GM18498 (cell line): Measurements from ENCODE around the gene TMEM218.
"Not testable (repeated sequence)": the region's sequence is repeated elsewhere in the genome, so short reads cannot be mapped to it uniquely, and the experiment has no call there.

Experiments
- ATAC-seq: cut with Tn5 transposase; IDR thresholded peaks from one replicate; pipeline ENCODE4 v1.9.1; 2021; ENCODE audit warnings: mild to moderate bottlenecking, moderate library complexity; ENCODE audit not compliant: unreplicated experiment

Gene TMEM218

DNA sequence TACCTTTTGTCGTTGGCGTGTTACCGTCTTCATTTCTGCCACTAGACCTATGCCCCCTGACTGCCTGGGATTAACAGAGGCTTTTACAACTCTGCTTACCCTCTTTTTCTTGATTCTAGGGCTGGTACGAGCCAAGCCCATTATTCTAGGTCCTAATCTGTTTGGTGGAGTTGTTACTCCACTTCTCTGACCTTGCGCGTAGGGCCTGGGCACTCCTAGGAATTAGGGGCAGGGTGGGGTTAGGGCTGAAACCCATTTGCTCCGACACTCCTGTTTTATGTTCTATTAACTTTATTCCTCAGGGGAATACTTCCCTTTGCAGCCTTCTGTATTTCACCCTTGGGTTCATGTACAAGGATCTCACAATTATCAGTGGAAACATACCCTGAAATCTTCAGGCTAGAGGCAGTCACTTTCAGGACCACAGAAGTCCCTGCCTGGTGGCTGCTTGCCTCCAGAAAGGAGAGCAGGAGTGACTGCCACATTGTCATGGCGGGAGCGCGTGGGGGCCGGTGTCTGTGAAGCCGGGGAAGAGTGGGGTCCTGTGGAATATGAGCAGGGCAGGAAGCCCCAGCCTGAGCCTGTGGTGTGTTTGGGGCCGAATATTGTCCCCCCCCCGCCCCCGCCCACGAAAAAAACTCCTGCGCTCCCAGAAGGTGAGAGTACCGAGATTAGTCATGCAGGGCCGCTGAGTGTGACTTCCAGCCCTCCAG is 49.1 kb downstream of the TMEM218 start:
- ATAC-seq = peak; percentile 3

DNA sequence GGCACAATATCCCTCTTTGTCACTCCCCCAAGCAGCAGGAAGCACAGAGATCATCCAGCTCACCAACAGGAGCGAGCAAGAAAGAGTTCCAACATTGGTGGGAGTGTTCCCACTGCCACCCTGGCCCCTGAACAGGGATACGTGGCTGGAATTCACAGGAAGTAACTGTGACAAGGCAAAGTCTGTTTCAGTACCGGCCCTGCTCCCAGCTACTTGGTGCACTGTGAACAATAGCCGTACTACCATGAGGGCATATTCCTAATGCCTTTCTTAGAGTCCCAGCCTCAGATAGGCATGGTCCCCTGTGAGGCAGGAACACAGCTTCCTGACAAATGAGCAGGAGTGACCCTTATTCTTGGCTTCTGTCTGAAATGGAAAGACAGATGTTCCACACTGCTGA is 50.1 kb downstream of the TMEM218 start:
- ATAC-seq = no peak

DNA sequence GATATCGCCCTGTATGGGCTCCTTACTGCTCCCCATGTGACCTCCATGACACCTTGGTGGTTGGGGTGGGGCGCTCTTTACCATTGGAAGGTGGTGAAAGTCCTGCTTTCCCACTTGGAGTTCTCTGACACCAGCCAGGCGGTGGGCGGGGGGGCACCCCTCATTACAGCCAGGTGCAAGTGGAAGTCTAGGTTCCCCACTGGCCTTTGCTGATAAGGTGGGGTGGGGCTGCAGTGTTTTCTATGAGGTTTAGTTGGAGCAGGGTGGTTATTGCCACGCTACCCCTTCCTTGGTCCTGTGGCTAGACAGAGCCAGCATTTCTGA is 53.8 kb downstream of the TMEM218 start:
- no peak for ATAC-seq

GRCh38 chr11:125056931-125057692 is 54.3 kb downstream of the TMEM218 start:
- no peak for ATAC-seq

DNA sequence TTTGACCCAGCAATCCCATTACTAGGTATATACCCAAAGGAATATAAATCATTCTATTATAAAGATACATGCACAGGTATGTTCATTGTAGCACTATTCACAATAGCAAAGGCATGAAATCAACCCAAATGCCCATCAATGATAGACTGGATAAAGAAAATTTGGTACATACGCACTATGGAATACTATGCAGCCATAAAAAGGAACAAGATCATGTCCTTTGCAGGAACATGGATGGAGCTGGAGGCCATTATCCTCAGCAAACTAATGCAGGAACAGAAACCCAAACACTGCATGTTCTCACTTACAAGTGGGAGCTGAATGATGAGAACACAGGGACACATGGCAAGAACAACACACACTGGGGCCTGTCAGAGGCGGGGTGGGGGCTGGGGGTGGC is 55.3 kb downstream of the TMEM218 start:
- not testable (repeated sequence) for ATAC-seq

DNA sequence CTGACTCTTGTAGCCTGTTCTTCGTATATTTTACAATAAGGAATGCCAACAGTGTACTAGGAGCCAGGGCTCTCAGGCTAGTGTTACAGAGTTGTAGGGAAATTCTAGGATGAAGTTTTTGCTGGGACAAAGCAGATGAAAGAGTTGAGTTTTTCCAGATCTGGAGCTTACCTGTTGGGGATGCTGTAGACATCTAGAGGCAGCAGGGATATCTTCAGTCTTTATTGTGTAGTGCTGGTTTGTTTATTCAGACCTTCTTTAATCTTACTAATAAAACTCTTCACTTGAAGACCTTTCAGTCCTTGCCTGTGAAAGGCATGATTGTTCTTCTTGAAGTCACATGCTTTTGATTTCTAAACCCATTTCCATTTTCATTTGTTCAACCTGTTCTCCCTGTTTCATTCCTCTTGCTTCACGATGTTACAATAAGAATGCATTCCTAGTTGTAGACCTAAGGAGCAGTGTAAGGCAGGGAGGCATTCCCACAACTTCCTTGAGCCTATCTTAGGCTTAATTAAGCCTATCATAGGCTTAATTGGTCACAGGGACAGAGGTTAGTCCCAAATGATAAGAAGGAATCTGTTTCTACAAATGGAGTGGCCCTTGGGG is 56.2 kb downstream of the TMEM218 start:
- no peak for ATAC-seq

GRCh38 chr11:125053167-125053566 is 58.3 kb downstream of the TMEM218 start:
- no peak for ATAC-seq

- ATAC-seq = no peak
Observed at GRCh38 chr11:125052047-125052446, 59.4 kb downstream of the TMEM218 start.

- no peak for ATAC-seq
Observed at GRCh38 chr11:125049164-125049792, 62.1 kb downstream of the TMEM218 start.
